Panc1 (cell line): ENCODE results near the gene DIP2C.
"Not testable (repeated sequence)": the region's sequence is repeated elsewhere in the genome, so short reads cannot be mapped to it uniquely, and the experiment has no call there.

Experiments used
- CTCF ChIP-seq: fragments of 450-650 bp; IDR thresholded peaks from 2 replicates; pipeline ENCODE4 v1.5.1; 2017; ENCODE audit warnings: mild to moderate bottlenecking
- REST ChIP-seq, 2 experiments: IDR thresholded peaks; 2 replicates each; pipeline ENCODE4 v1.6.1; 2011 to 2012; ENCODE audit warnings: low read depth in 2 of 2, control low read depth in 1 of 2, low read length in 1 of 2, mild to moderate bottlenecking in 1 of 2, moderate library complexity in 1 of 2; ENCODE audit not compliant: insufficient read depth in 1 of 2
- SIN3A ChIP-seq: IDR thresholded peaks from 2 replicates; pipeline ENCODE4 v1.6.1; 2012; ENCODE audit warnings: low read depth, mild to moderate bottlenecking, low read length, moderate library complexity, borderline replicate concordance; ENCODE audit not compliant: insufficient read depth
- TCF7L2 ChIP-seq: IDR thresholded peaks from 2 replicates; pipeline ENCODE4 v1.6.1; 2011; ENCODE audit warnings: mild to moderate bottlenecking, low read depth, low read length, inconsistent platforms

- TF ChIP-seq SIN3A; CTCF; REST (IDR thresholded peaks at IDR 0.05; ENCODE audit: insufficient read depth in 1 of 2, low read depth in 2 of 2, low read length in 1 of 2); TCF7L2: not testable (repeated sequence)
Measured at GRCh38 chr10:368107-368506, 321.4 kb downstream of the DIP2C start.
